Measurements from ENCODE around the gene TFB1M.

TFB1M gene

GRCh38 chr6:155349956-155350355, 35.7 kb upstream of the TFB1M start:
- no peak for TF ChIP-seq CTCF (conservative IDR thresholded peaks at IDR 0.05; ENCODE audit: low read depth, low read length)
- no peak for DNase-seq (ENCODE audit: low read depth)
- no peak overlapping the region for H3K4me3 ChIP-seq (ENCODE audit: low read depth, low read length)

GRCh38 chr6:155349129-155349528, 34.8 kb upstream of the TFB1M start:
- H3K4me3 ChIP-seq (ENCODE audit: low read depth, low read length) = no peak overlapping the region
- DNase-seq (ENCODE audit: low read depth) = peak; percentile 33
- no peak for TF ChIP-seq CTCF (conservative IDR thresholded peaks at IDR 0.05; ENCODE audit: low read depth, low read length)

- no peak overlapping the region for H3K4me3 ChIP-seq (ENCODE audit: low read depth, low read length)
- no peak for TF ChIP-seq CTCF (conservative IDR thresholded peaks at IDR 0.05; ENCODE audit: low read depth, low read length)
- DNase-seq (ENCODE audit: low read depth) = no peak
Observed at GRCh38 chr6:155347800-155348199, 33.5 kb upstream of the TFB1M start.

- H3K4me3 ChIP-seq (ENCODE audit: low read depth, low read length) = no peak overlapping the region
- no peak for TF ChIP-seq CTCF (conservative IDR thresholded peaks at IDR 0.05; ENCODE audit: low read depth, low read length)
- no peak for DNase-seq (ENCODE audit: low read depth)
Observed at GRCh38 chr6:155346957-155347356, 32.7 kb upstream of the TFB1M start.

- no peak overlapping the region for H3K4me3 ChIP-seq (ENCODE audit: low read depth, low read length)
- no peak for TF ChIP-seq CTCF (conservative IDR thresholded peaks at IDR 0.05; ENCODE audit: low read depth, low read length)
- no peak for DNase-seq (ENCODE audit: low read depth)
Observed at GRCh38 chr6:155344341-155345006, 30.2 kb upstream of the TFB1M start.

GRCh38 chr6:155341130-155341828, 27.0 kb upstream of the TFB1M start:
- H3K4me3 ChIP-seq (ENCODE audit: low read depth, low read length) = no peak overlapping the region
- peak; percentile 67 for DNase-seq (ENCODE audit: low read depth)
- TF ChIP-seq CTCF (conservative IDR thresholded peaks at IDR 0.05; ENCODE audit: low read depth, low read length) = no peak
